GM18867 (cell line): ENCODE data around the gene HOXD8.

Source experiments
- ATAC-seq: cut with Tn5 transposase; IDR thresholded peaks from one replicate; pipeline ENCODE4 v1.9.1; 2021; ENCODE audit warnings: mild to moderate bottlenecking, moderate library complexity; ENCODE audit not compliant: unreplicated experiment

The HOXD8 gene

GRCh38 chr2:176145085-176145969, 15.8 kb downstream of the HOXD8 start:
- ATAC-seq, result no peak

- ATAC-seq, result no peak
These were observed 16.6 kb downstream of the HOXD8 start for GRCh38 chr2:176146101-176146500.

- no peak for ATAC-seq
These were observed 17.1 kb downstream of the HOXD8 start for GRCh38 chr2:176146645-176147044.

DNA sequence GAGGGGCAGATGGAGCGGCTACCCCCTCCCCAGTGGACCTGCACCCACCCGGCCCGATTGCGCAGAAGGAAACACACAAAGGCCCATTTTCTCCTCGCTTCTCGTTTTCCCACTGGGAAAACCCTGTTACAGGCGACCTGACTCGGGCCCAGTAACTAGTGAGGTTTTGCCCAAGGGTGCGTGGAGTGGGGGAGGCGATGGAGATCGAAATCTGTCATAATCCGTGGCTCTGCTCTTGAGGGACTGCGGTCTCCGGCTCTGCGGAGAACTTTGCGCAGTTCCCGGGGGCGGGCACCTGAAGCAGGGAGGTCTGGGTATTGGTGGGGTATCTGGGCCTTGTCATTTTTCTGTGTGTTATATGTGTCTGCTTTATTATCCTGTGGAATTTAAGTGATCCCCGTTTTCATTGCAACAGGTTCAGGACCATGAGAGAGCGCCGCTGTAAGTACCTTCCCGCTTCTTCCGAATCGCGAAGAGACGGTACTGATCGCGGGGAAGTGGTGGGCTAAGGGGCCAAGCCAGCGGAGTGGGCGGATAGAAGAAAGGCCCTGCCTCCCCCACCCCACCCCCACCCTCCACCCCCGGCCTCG, 17.8 kb downstream of the HOXD8 start:
- ATAC-seq, result no peak

DNA sequence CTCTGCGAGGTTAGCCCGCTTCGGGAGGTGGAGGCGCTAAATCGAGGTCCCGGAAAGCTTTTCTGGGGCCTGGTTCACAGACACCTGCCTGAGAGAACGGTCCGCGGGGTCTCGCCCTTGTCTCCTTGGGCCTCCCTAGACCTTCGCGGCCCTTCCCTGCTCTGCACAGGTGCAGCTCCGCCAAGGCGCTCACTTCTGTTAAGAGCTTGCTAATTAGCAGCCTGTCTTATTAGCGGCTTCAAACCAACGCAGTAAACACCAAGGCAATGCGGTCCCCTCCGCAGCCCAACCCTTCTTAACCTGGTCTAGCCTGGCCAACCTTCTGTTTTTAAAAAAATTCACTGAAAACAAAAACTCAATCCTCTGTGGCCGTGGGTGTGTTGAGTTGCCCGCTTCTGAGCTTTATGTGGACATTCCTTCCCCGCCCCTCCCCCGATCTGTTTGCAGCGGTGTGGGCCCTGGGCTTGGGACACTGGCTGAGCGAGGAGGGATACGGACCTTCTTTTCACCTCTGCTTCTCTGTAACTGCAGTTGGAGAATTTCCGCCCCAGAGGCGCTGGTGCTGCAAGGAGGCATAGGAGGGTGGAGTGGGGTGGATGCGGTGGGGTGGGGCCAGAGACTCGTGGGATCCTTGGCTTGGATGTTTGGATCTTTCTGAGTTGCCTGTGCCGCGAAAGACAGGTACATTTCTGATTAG, 18.4 kb downstream of the HOXD8 start:
- ATAC-seq, result no peak

DNA sequence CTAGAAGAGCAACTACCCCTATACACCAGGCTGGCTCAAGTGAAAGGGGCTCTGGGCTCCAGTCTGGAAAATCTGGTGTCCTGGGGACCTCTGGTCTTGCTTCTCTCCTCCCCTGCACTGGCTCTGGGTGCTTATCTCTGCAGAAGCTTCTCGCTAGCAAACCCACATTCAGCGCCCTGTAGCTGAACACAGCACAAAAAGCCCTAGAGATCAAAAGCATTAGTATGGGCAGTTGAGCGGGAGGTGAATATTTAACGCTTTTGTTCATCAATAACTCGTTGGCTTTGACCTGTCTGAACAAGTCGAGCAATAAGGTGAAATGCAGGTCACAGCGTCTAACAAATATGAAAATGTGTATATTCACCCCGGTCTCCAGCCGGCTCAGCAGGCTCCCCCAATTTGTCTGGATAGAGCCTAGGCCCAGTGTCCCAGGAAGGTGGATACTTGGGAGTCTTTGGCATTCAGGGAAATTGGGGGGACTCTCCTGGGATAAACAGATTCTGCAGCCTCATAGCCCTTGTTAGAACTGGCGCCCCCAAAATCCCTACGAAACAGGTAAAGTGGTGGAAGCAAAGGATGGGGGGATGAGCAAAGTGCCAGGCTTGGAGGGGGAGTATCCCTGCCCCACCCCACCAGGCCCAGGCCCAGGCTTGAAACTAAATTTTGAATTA, 19.4 kb downstream of the HOXD8 start:
- ATAC-seq, result no peak

DNA sequence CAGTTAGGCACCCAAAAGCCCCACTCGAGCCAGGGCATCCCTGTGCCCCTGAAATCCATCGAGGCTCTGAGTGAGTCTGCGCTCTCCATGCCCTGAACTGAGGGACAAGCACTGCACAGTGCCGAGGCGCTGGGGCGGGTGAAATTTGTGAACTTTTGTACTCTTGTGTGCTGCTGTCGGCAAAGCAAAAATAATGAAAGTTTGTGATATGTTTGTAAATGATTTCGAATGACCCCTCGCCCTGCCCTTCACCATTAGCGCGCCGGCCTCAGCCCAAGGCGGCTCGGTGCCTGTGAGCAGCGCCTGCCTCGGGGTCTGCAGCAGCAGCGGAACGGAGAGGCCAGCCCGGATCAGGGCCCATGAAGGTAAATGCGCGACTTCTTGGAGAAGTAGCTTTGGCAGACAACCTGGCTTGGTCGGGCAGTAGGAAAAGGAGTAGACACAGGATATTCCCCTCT, 20.0 kb downstream of the HOXD8 start:
- ATAC-seq, result no peak

GRCh38 chr2:176149939-176150583, 20.6 kb downstream of the HOXD8 start:
- no peak for ATAC-seq

DNA sequence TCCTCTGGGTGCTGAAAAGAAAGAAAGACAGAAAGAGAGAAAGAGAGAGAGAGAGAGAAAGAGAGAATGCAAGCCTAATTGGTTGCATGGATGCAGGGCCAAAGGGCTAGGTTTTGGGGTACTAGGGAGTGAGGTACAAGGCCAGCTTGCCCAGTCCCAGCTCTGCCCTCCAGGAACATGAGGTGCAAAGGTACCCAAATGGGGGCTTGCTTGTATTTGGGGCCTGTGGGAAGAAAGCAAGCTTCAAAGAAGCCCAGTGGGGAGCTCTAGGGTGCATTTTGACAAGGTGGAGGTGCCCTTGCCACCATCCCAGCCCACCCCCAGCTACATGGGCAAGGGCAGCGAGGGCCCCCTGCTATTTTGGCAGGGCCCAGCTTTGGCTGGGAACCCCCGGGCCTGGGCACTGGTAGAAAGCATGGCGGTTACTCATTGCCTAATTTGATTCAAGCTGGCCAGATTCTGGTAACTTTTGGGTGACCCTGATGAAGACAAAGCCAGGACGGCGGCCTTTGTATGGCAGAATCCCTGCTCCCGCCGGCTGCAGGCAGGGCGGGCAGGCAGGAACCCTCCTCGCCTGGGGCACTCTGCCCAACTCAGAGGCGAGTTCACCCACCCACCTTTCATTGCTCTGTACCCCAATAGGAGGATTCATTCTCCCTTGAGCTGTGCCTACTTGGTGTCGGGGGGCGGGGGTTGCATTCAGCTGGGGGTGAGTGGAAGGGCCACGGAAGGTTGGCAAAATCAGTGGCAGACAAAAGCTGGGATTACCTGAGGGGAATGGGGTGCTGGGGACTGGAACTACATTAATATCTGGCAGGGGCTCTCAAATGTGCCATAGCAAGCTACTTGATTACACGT, 21.3 kb downstream of the HOXD8 start:
- no peak for ATAC-seq

DNA sequence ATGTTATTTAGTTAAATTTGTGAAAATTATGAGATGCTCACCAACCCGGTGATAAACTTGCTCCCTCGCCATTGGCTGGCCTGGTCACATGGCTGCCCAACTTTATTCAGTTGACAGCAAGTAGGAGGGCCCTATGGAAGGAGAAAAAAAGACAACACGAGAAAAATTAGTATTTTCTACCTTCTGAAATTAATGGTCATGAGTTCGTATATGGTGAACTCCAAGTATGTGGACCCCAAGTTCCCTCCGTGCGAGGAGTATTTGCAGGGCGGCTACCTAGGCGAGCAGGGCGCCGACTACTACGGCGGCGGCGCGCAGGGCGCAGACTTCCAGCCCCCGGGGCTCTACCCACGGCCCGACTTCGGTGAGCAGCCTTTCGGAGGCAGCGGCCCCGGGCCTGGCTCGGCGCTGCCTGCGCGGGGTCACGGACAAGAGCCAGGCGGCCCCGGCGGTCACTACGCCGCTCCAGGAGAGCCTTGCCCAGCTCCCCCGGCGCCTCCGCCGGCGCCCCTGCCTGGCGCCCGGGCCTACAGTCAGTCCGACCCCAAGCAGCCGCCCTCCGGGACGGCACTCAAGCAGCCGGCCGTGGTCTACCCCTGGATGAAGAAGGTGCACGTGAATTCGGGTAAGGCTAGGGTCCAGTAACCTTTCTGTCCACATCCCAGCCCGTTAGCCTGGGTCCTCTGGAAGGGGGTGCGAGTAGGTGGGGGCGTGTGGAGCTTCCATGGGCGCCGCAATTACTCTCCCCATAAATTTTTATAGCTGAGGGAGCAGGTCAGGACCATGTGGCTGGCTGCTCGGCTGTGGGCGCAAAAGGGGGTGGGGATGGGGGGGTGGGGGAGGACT, 22.2 kb downstream of the HOXD8 start, which contains the start of gene HOXD4:
Gene HOXD4, plus strand, starts transcription at position 109 of the 846 bp plus-strand sequence. Its CDS starts 84 bp downstream, at position 193.
- no peak for ATAC-seq

- ATAC-seq, result no peak
These were observed 23.1 kb downstream of the HOXD8 start for GRCh38 chr2:176152350-176153181.

DNA sequence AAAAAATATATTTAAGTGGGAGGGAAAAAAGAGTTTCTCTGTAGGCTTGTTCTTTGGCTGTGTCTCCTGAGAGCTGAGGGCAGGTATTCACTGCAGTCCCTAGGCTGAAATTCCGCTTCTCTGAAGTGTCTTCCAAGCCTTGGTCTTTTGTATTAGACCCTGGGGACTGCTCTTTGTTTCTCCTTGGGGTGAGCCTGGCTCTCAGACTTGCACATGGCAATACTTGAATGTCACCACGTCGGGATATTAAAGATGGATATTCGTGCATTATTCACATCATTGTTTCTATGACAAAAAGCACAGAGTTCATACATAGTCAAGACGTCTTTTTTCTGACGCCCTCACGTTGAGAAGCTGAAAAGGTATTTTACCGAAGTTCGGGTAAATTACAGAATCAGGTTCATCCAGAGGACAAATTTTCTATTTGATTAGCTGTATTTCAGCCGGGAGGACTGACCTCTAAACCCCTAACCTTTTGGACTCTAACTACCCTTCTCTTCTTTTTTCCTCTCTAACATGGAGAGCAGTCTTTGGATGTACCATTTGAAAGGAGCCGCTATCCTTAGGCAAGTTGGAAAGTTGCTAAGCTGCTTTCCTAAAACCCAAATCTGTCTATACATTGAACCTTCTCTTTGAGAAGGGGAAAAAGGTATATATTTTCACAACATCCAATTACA, 25.2 kb downstream of the HOXD8 start:
- ATAC-seq, result no peak

- no peak for ATAC-seq
These were observed 26.0 kb downstream of the HOXD8 start for GRCh38 chr2:176155356-176156044.

- ATAC-seq, result no peak
These were observed 26.8 kb downstream of the HOXD8 start for GRCh38 chr2:176156301-176156806.

DNA sequence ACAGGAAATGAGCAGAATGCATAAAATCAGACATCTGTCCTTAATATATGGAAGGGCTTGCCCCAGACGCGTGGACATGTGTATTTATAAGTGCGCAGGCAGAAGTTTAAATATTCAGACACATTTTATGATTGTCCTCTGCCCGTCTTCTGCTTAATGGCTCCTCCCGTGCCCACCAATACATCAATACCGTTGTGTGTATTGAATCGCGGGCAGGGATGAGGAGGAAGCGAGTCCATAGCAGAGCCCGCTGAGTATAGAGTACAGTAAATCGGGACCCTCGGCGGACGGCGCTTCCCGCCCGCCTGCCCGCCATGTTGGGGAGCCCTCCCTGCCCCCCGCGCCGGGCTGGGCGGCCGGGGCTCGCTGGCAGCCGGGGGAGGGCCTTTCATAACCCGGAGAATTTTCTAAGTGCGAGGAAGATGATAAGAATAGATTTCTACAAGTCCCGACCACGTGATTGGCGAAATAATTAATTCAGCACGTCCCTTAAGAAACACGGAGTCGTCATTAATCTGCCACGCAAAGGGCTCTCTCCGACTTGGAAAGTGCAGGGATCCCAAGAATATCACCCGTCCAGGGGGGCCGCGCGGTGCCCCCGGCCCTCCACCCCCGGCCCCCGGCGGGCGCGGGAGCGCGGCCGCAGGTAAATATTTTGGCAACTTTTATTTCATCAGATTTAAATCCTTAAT, 27.4 kb downstream of the HOXD8 start, which contains the start of gene HOXD3:
Gene HOXD3, plus strand, starts transcription at position 501 of the 692 bp plus-strand sequence. CDS start 11,808 bp downstream, outside the sequence.
- ATAC-seq, result no peak
